HG03039 (cell line): ENCODE measurements around the gene EXOSC3.

Experiments
- ATAC-seq: cut with Tn5 transposase; IDR thresholded peaks from one replicate; pipeline ENCODE4 v1.9.1; 2021; ENCODE audit warnings: mild to moderate bottlenecking, moderate library complexity; ENCODE audit not compliant: unreplicated experiment

EXOSC3 gene

GRCh38 chr9:37739222-37739621 is 45.6 kb downstream of the EXOSC3 start:
- no peak for ATAC-seq

GRCh38 chr9:37732952-37733351 is 51.9 kb downstream of the EXOSC3 start:
- ATAC-seq, result no peak

- ATAC-seq, result no peak
Measured at GRCh38 chr9:37732086-37732741, 52.6 kb downstream of the EXOSC3 start.

- no peak for ATAC-seq
Measured at GRCh38 chr9:37730839-37731238, 54.0 kb downstream of the EXOSC3 start.

GRCh38 chr9:37730256-37730655 is 54.6 kb downstream of the EXOSC3 start:
- no peak for ATAC-seq
